ENCODE results near the gene PCDHA12. TPM values are rescaled to one million over a fixed set of nuclear protein-coding genes. Genes with fewer than 3 reads are reported as not detected.

PCDHA12 gene
- total RNA-seq, 2 donors from 2014 or later: not detected

DNA sequence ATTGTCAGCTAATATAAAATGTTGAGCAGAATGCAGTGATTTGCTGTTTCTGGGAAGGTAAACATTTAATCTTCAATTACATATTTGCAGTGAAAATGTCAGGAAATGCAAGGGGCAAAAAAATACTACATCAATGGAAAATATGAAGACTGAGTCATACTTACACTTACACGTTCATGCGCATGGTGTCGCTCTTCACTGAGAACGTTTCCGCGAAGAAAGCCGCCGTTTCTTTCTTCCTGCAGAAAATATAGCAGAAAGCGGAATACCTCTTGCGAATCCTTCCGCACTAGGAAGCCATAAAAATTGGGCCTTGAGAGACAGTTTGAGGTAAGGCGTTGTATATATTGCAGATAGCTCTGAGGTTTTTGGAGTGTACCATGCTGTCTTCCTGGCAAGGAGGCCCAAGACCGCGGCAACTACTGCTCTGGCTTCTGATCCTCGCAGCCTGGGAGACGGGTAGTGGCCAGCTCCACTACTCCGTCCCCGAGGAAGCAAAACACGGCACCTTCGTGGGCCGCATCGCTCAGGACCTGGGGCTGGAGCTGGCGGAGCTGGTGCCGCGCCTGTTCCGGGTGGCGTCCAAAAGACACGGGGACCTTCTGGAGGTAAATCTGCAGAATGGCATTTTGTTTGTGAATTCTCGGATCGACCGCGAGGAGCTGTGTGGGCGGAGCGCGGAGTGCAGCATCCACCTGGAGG is 6.9 kb downstream of the PCDHA12 start, which contains the start of gene PCDHA13:
Gene PCDHA13 (plus strand): TSS at position 236 of the 702 bp plus-strand sequence. CDS start 145 bp downstream, at position 381.
- Histone ChIP-seq H3K4me1 (no peaks in the 10 kb centered on the region), H3K9ac (ENCODE audit: low read depth in 2 of 2, low read length in 2 of 2) (no peak within 1 kb of the TSS), H3K4me3 (no peak within 1 kb of the TSS), H3K27ac (no peak within 1 kb of the TSS), H3K36me3 (no peaks in the 10 kb centered on the region), H3K27me3 (no peaks in the 10 kb centered on the region), H3K9me3 (no peaks in the 10 kb centered on the region)
- intact Hi-C loops (cut with DNase I): no loop called here
- DNase-seq: no peak
- TF ChIP-seq, protein P1, sequence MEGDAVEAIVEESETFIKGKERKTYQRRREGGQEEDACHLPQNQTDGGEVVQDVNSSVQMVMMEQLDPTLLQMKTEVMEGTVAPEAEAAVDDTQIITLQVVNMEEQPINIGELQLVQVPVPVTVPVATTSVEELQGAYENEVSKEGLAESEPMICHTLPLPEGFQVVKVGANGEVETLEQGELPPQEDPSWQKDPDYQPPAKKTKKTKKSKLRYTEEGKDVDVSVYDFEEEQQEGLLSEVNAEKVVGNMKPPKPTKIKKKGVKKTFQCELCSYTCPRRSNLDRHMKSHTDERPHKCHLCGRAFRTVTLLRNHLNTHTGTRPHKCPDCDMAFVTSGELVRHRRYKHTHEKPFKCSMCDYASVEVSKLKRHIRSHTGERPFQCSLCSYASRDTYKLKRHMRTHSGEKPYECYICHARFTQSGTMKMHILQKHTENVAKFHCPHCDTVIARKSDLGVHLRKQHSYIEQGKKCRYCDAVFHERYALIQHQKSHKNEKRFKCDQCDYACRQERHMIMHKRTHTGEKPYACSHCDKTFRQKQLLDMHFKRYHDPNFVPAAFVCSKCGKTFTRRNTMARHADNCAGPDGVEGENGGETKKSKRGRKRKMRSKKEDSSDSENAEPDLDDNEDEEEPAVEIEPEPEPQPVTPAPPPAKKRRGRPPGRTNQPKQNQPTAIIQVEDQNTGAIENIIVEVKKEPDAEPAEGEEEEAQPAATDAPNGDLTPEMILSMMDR (IDR thresholded peaks at IDR 0.05): no peak

GRCh38 chr5:140882591-140882899 is 7.4 kb downstream of the PCDHA12 start:
- Histone ChIP-seq H3K9me3 (no peaks in the 10 kb centered on the region), H3K9ac (ENCODE audit: low read depth in 2 of 2, low read length in 2 of 2) (no peak overlapping the region), H3K4me3 (no peak overlapping the region), H3K27me3 (no peaks in the 10 kb centered on the region), H3K4me1 (no peaks in the 10 kb centered on the region), H3K27ac (no peak overlapping the region), H3K36me3 (no peaks in the 10 kb centered on the region)
- intact Hi-C loops (cut with DNase I): no loop called here
- TF ChIP-seq, protein P1 (IDR thresholded peaks at IDR 0.05): no peak
- no peak for DNase-seq

GRCh38 chr5:140883373-140883772 is 8.3 kb downstream of the PCDHA12 start:
- no peaks in the 10 kb centered on the region for H3K9me3 ChIP-seq
- no peak for DNase-seq

DNA sequence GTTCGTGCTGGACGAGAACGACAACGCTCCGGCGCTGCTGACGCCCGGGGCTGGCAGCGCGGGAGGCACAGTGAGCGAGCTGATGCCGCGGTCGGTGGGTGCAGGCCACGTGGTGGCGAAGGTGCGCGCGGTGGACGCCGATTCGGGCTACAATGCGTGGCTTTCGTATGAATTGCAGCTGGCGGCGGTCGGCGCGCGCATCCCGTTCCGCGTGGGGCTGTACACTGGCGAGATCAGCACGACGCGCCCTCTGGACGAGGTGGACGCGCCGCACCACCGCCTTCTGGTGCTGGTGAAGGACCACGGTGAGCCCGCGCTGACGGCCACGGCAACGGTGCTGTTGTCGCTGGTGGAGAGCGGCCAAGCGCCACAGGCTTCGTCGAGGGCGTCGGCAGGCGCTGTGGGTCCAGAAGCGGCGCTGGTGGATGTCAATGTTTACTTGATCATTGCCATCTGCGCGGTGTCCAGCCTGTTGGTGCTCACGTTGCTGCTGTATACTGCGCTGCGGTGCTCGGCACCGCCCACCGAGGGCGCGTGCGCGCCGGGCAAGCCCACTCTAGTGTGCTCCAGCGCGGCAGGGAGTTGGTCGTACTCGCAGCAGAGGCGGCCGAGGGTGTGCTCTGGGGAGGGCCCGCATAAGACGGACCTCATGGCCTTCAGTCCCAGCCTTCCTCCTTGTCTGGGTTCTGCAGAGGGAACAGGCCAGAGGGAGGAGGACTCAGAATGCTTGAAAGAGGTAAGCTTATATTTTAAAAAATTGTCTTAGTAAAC is 9.0 kb downstream of the PCDHA12 start:
- Histone ChIP-seq H3K27ac (no peak overlapping the region), H3K9ac (ENCODE audit: low read depth in 2 of 2, low read length in 2 of 2) (no peak overlapping the region), H3K4me3 (no peak overlapping the region), H3K4me1 (no peaks in the 10 kb centered on the region), H3K9me3 (no peaks in the 10 kb centered on the region), H3K27me3 (no peaks in the 10 kb centered on the region), H3K36me3 (no peaks in the 10 kb centered on the region)
- DNase-seq: no peak
- intact Hi-C loops (cut with DNase I): no loop called here
- TF ChIP-seq, protein P1 (IDR thresholded peaks at IDR 0.05): no peak

More at GRCh38 chr5:140883373-140883772, 8.3 kb downstream of the PCDHA12 start:
- Histone ChIP-seq H3K27me3 (no peaks in the 10 kb centered on the region), H3K9ac (ENCODE audit: low read depth in 2 of 2, low read length in 2 of 2) (no peak overlapping the region), H3K4me1 (no peaks in the 10 kb centered on the region), H3K27ac (no peak overlapping the region), H3K36me3 (no peaks in the 10 kb centered on the region), H3K4me3 (no peak overlapping the region)
- TF ChIP-seq, protein P1 (IDR thresholded peaks at IDR 0.05): no peak
- intact Hi-C loops (cut with DNase I): no loop called here

DNA sequence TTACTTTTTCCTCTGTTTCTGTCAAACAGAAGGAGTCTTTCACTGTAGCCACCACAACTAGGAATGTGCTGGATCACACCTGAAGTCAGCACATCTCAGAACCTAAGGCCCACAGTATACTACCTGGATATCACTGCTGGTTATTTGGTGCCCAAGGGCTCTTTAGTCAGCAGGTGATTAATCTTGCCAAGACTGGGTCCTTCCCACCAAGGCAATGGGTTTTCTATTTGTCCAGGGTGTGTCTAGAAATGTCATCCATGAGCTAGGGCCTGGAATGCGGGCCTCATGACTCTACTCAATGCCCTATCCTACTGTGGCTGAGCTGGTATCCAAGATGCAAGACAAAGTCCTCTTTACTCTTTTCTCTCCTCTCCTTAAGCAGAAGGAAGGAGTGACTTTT is 41.2 kb downstream of the PCDHA12 start:
- intact Hi-C loops (cut with DNase I): no loop called here
- Histone ChIP-seq H3K4me3 (no peak overlapping the region), H3K4me1 (no peaks in the 10 kb centered on the region), H3K36me3 (no peaks in the 10 kb centered on the region), H3K9me3 (no peaks in the 10 kb centered on the region), H3K9ac (ENCODE audit: low read depth in 2 of 2, low read length in 2 of 2) (no peak overlapping the region), H3K27ac (no peak overlapping the region), H3K27me3 (no peaks in the 10 kb centered on the region)
- no peak for DNase-seq
- TF ChIP-seq, protein P1 (IDR thresholded peaks at IDR 0.05): no peak

Data from colonic mucosa (tissue), 4 donors.